ENCODE measurements around the gene TMEM9. TPM values are rescaled to one million over a fixed set of nuclear protein-coding genes. Genes with fewer than 3 reads are reported as not detected.

TMEM9 gene
- total and polyA plus RNA-seq, 4 donors, result 30.5 to 59.5 (median 49.0) TPM

- H3K9me3 ChIP-seq (ENCODE audit: control insufficient read depth in 4 of 4, low read length in 3 of 4), result no peaks in the 10 kb centered on the region
- no peaks in the 10 kb centered on the region for H3K36me3 ChIP-seq (ENCODE audit: control insufficient read depth in 4 of 4, insufficient read depth in 3 of 4, low read depth in 1 of 4, low read length in 3 of 4)
- H3K4me3 ChIP-seq (ENCODE audit: low read depth in 1 of 3, low read length in 3 of 3), result no peak within 1 kb of the TSS
- H3K27ac ChIP-seq (ENCODE audit: low read depth in 1 of 2, low read length in 2 of 2), result no peak within 1 kb of the TSS
- H3K4me1 ChIP-seq (ENCODE audit: control insufficient read depth in 4 of 4, insufficient read depth in 4 of 4, low read length in 3 of 4), result peaks cover 0 to 9% (median 4%) of the 10 kb centered on the region in 4 donors
- TF ChIP-seq RAD21 (IDR thresholded peaks at IDR 0.05), result no peak
- no peak within 1 kb of the TSS for H3K9ac ChIP-seq (ENCODE audit: low read depth in 1 of 2, low read length in 2 of 2)
- H3K27me3 ChIP-seq (ENCODE audit: control insufficient read depth in 4 of 4, insufficient read depth in 4 of 4, low read length in 3 of 4), result peaks cover 0 to 5% (median 0%) of the 10 kb centered on the region in 4 donors
- WGBS, result 88% methylated on average over 9 of the region's 9 CpGs
- no peak for DNase-seq (ENCODE audit: low spot score)
Observed at GRCh38 chr1:201112173-201112731, 42.0 kb downstream of the TMEM9 start, which contains the start of gene CACNA1S. Gene CACNA1S, minus strand, starts transcription at chr1:201112426. Its CDS starts 87 bp downstream, at chr1:201112339.

- Histone ChIP-seq H3K4me3 (ENCODE audit: low read depth in 1 of 3, low read length in 3 of 3) (no peak overlapping the region), H3K27ac (ENCODE audit: low read depth in 1 of 2, low read length in 2 of 2) (no peak overlapping the region), H3K4me1 (ENCODE audit: control insufficient read depth in 4 of 4, insufficient read depth in 4 of 4, low read length in 3 of 4) (peaks cover 0 to 9% (median 4%) of the 10 kb centered on the region in 4 donors), H3K27me3 (ENCODE audit: control insufficient read depth in 4 of 4, insufficient read depth in 4 of 4, low read length in 3 of 4) (peaks cover 0 to 5% (median 0%) of the 10 kb centered on the region in 4 donors), H3K9ac (ENCODE audit: low read depth in 1 of 2, low read length in 2 of 2) (no peak overlapping the region), H3K9me3 (ENCODE audit: control insufficient read depth in 4 of 4, low read length in 3 of 4) (no peaks in the 10 kb centered on the region), H3K36me3 (ENCODE audit: control insufficient read depth in 4 of 4, insufficient read depth in 3 of 4, low read depth in 1 of 4, low read length in 3 of 4) (no peaks in the 10 kb centered on the region)
- whole genome bisulfite sequencing, result 73% methylated on average over 3 of the region's 3 CpGs
- DNase-seq (ENCODE audit: low spot score), result no peak
- TF ChIP-seq CTCF (IDR thresholded peaks at IDR 0.05; ENCODE audit: low read depth, low read length, missing input control), result no peak
- TF ChIP-seq RAD21 (IDR thresholded peaks at IDR 0.05), result no peak
- no peak for TF ChIP-seq TAF1 (conservative IDR thresholded peaks at IDR 0.05)
- TF ChIP-seq JUND (IDR thresholded peaks at IDR 0.05), result no peak
- no peak for TF ChIP-seq NR2F2 (IDR thresholded peaks at IDR 0.05)
- no peak for TF ChIP-seq MAX (IDR thresholded peaks at IDR 0.05)
- no peak for TF ChIP-seq SP1 (IDR thresholded peaks at IDR 0.05)
- no peak for TF ChIP-seq FOXA1 (IDR thresholded peaks at IDR 0.05)
- no peak for TF ChIP-seq FOXA2 (IDR thresholded peaks at IDR 0.05)
- no peak for TF ChIP-seq EGR1 (IDR thresholded peaks at IDR 0.05; ENCODE audit: low read depth in 2 of 2)
- TF ChIP-seq GABPA (IDR thresholded peaks at IDR 0.05 in 1 of 2, conservative IDR thresholded peaks at IDR 0.05 in 1 of 2), result no peak
- TF ChIP-seq ZBTB33 (IDR thresholded peaks at IDR 0.05), result no peak
- no peak for TF ChIP-seq HNF4G (IDR thresholded peaks at IDR 0.05)
- TF ChIP-seq RXRA (IDR thresholded peaks at IDR 0.05), result no peak
- no peak for TF ChIP-seq YY1 (IDR thresholded peaks at IDR 0.05)
- TF ChIP-seq HNF4A (conservative IDR thresholded peaks at IDR 0.05), result no peak
- TF ChIP-seq REST (IDR thresholded peaks at IDR 0.05), result no peak
- no peak for TF ChIP-seq ATF3 (IDR thresholded peaks at IDR 0.05)
Observed at GRCh38 chr1:201111672-201112071, 42.6 kb downstream of the TMEM9 start.

All from liver (tissue), 9 donors.